Measurements from ENCODE around the gene WRAP73. TPM values are rescaled to one million over a fixed set of nuclear protein-coding genes. Genes with fewer than 3 reads are reported as not detected.

The WRAP73 gene
- total and polyA plus RNA-seq, 2 experiments from 2014 or later, result 22.6 to 43.3 TPM

GRCh38 chr1:3607703-3608065 lies 42.2 kb downstream of the WRAP73 start (continued):
- TF ChIP-seq ZNF462 (CRISPR knock-in tag; IDR thresholded peaks at IDR 0.05), result no peak

- Mint-ChIP-seq H3K36me3 (ENCODE audit: low read depth) (no peaks in the 10 kb centered on the region), H3K27ac (no peak overlapping the region), H3K27me3 (ENCODE audit: insufficient read depth, low read depth, poor library complexity) (peaks cover 11% of the 10 kb centered on the region), H3K4me1 (peaks cover 13% of the 10 kb centered on the region; the same call in 2 of the 3 replicates), H3K9me3 (no peaks in the 10 kb centered on the region), H3K4me3 (no peak overlapping the region)
- no peaks in the 10 kb centered on the region for H3K36me3 ChIP-seq (ENCODE audit: insufficient read depth)
- H2AFZ ChIP-seq, result no peak overlapping the region
- H3K4me1 ChIP-seq (ENCODE audit: insufficient read depth), result peaks cover 2% of the 10 kb centered on the region; the same call in 1 of the 2 replicates
- H3K27ac ChIP-seq (ENCODE audit: low read depth), result no peak overlapping the region
- H3K79me2 ChIP-seq (replicated peaks; ENCODE audit: insufficient read depth), result 0 out of 2 replicates have a peak, but pooled peaks cover 15% of the 10 kb centered on the region
- no peaks in the 10 kb centered on the region for H3K9me2 ChIP-seq (ENCODE audit: insufficient read depth)
- no peak overlapping the region for H3K4me2 ChIP-seq
- peaks cover 2% of the 10 kb centered on the region for H3K27me3 ChIP-seq (ENCODE audit: insufficient read depth)
- H3F3A ChIP-seq (replicated peaks; ENCODE audit: low read depth), result no peaks in the 10 kb centered on the region
- no peak overlapping the region for H3K4me3 ChIP-seq
- DNase-seq (ENCODE audit: low spot score) (no peak), ATAC-seq (no peak)
- H4K20me1 ChIP-seq (replicated peaks; ENCODE audit: insufficient read depth), result no peaks in the 10 kb centered on the region; the same call in 1 of the 2 replicates
- TF ChIP-seq, protein P1, sequence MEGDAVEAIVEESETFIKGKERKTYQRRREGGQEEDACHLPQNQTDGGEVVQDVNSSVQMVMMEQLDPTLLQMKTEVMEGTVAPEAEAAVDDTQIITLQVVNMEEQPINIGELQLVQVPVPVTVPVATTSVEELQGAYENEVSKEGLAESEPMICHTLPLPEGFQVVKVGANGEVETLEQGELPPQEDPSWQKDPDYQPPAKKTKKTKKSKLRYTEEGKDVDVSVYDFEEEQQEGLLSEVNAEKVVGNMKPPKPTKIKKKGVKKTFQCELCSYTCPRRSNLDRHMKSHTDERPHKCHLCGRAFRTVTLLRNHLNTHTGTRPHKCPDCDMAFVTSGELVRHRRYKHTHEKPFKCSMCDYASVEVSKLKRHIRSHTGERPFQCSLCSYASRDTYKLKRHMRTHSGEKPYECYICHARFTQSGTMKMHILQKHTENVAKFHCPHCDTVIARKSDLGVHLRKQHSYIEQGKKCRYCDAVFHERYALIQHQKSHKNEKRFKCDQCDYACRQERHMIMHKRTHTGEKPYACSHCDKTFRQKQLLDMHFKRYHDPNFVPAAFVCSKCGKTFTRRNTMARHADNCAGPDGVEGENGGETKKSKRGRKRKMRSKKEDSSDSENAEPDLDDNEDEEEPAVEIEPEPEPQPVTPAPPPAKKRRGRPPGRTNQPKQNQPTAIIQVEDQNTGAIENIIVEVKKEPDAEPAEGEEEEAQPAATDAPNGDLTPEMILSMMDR (conservative IDR thresholded peaks at IDR 0.05; ENCODE audit: low read depth in 2 of 2), result no peak
- TF ChIP-seq ZNF331 (CRISPR knock-in tag; IDR thresholded peaks at IDR 0.05; ENCODE audit: low read depth) (no peak), ZNF462 (CRISPR knock-in tag; IDR thresholded peaks at IDR 0.05) (no peak)
- TF ChIP-seq, protein P2, sequence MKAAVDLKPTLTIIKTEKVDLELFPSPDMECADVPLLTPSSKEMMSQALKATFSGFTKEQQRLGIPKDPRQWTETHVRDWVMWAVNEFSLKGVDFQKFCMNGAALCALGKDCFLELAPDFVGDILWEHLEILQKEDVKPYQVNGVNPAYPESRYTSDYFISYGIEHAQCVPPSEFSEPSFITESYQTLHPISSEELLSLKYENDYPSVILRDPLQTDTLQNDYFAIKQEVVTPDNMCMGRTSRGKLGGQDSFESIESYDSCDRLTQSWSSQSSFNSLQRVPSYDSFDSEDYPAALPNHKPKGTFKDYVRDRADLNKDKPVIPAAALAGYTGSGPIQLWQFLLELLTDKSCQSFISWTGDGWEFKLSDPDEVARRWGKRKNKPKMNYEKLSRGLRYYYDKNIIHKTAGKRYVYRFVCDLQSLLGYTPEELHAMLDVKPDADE (IDR thresholded peaks at IDR 0.05), result no peak
Observed at GRCh38 chr1:3606779-3607702, 42.9 kb downstream of the WRAP73 start.

Measured in GM23338 (cell line).